Right ventricle myocardium inferior (tissue), 1 donor: ENCODE measurements around the gene TBX10. TPM values are rescaled to one million over a fixed set of nuclear protein-coding genes. Genes with fewer than 3 reads are reported as not detected.
"Not testable (repeated sequence)": the region's sequence is repeated elsewhere in the genome, so short reads cannot be mapped to it uniquely, and the experiment has no call there.

Experiments
- ATAC-seq: fragments of 200-7000 bp; cut with Tn5 transposase; one replicate; pipeline ENCODE4 v1.9.1; 2020; ENCODE audit warnings: mild to moderate bottlenecking, moderate library complexity
- DNase-seq: peaks from one replicate; pipeline ENCODE4 v3.0.0; 2021; ENCODE audit errors: missing footprints
- intact Hi-C: fragments of 100-400 bp; cut with DNase I; formaldehyde crosslinking; loops from one replicate; pipeline ENCODE4 v1.11.0; 2022
- total RNA-seq: library from RNA; stranded (reverse); fragmentation: NEBNext Ultra II Directional; extraction: Animal tissue kit (Norgen Biotek cat#: 25700); gene quantifications from one replicate; pipeline ENCODE4 v1.2.1, GENCODE V29; 2021
- donor health status: DM: no; HTN: yes; CAD: no; lungs with severe emphysema.

Gene TBX10
- total RNA-seq, 1 donor from 2014 or later: 0.41 TPM

GRCh38 chr11:67623795-67624194 lies 15.8 kb downstream of the TBX10 start:
- DNase-seq, intact Hi-C loops, ATAC-seq: not testable (repeated sequence)

DNA sequence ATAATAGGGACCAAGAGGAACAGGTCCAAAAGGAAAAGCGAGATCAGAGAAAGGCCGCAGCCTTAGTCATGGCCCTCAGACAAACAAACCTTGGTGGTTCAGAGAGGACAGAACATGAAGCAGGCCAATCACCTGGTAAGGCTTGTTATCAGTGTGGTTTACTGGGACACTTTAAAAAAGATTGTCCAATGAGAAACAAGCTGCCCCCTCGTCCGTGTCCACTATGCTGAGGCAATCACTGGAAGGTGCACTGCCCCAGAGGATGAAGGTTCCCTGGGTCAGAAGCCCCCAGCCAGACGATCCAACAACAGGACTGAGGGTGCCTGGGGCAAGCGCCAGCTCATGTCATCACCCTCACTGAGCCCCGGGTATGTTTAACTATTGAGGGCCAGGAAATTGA lies 16.7 kb downstream of the TBX10 start:
- intact Hi-C loops, ATAC-seq, DNase-seq: not testable (repeated sequence)

- intact Hi-C loops, ATAC-seq, DNase-seq: not testable (repeated sequence)
Observed at GRCh38 chr11:67621928-67622327, 17.6 kb downstream of the TBX10 start.

GRCh38 chr11:67620621-67621020 lies 18.9 kb downstream of the TBX10 start:
- ATAC-seq, DNase-seq: not testable (repeated sequence)

GRCh38 chr11:67619683-67620618 lies 19.6 kb downstream of the TBX10 start:
- DNase-seq, intact Hi-C loops, ATAC-seq: not testable (repeated sequence)

More at GRCh38 chr11:67620621-67621020, 18.9 kb downstream of the TBX10 start:
- intact Hi-C loops: not testable (repeated sequence)

DNA sequence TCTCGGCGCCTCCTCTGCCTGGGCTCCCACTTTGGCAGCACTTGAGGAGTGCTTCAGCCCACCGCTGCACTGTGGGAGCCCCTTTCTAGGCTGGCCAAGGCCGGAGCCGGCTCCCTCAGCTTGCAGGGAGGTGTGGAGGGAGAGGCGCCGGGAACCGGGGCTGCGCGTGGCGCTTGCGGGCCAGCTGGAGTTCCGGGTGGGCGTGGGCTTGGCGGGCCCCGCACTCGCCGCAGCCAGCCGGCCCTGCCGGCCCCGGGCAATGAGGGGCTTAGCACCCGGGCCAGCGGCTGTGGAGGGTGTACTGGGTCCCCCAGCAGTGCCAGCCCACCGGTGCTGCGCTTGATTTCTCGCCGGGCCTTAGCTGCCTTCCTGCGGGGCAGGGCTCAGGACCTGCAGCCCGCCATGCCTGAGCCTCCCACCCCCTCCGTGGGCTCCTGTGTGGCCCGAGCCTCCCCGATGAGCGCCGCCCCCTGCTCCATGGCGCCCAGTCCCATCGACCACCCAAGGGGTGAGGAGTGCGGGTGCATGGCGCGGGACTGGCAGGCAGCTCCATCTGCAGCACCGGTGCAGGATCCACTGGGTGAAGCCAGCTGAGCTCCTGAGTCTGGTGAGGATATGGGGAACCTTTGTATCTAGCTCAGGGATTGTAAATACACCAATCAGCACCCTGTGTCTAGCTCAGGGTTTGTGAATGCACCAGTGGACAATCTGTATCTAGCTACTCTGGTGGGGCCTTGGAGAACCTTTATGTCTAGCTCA lies 20.5 kb downstream of the TBX10 start:
- intact Hi-C loops, ATAC-seq, DNase-seq: not testable (repeated sequence)

DNA sequence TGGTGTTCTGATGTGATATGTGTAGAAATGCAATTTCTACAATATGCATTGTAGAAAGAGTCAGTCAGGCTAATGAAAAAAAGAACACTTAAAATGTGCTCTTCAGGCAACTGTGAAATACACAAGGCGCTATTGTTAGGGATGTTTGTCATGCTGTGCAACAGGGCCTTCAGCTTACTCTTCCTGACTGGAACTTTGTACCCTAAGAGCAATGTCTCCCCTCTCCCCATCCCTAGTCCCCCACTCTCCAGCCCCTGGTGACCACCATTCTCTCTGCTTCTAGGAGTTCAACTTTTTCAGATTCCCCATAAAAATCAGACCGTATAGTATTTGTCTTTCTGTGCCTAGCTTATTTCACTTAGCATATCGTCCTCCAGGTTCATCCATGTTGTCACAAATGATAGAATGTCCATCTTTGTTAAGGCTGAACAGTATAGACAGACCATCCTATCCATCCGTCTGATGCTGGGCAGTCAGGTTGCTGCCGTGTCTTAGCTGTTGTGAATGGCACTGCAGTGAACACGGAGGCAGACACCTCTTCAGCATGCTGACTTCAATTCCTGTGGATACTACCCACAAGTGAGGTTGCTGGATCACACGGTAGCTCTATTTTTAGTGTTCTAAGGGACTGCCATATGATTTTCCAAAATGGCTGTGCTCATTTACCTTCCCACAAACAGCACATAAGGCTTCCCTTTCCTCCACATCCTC lies 22.2 kb downstream of the TBX10 start:
- DNase-seq (no peak), ATAC-seq (peak; percentile 21)
- intact Hi-C loops: no loop called here

- no peak for DNase-seq
- peak; percentile 33 for ATAC-seq
- intact Hi-C loops: no loop called here
Observed at GRCh38 chr11:67616431-67617242, 22.9 kb downstream of the TBX10 start.

- peak; percentile 4 for ATAC-seq
Observed at GRCh38 chr11:67615728-67616430, 23.7 kb downstream of the TBX10 start.

DNA sequence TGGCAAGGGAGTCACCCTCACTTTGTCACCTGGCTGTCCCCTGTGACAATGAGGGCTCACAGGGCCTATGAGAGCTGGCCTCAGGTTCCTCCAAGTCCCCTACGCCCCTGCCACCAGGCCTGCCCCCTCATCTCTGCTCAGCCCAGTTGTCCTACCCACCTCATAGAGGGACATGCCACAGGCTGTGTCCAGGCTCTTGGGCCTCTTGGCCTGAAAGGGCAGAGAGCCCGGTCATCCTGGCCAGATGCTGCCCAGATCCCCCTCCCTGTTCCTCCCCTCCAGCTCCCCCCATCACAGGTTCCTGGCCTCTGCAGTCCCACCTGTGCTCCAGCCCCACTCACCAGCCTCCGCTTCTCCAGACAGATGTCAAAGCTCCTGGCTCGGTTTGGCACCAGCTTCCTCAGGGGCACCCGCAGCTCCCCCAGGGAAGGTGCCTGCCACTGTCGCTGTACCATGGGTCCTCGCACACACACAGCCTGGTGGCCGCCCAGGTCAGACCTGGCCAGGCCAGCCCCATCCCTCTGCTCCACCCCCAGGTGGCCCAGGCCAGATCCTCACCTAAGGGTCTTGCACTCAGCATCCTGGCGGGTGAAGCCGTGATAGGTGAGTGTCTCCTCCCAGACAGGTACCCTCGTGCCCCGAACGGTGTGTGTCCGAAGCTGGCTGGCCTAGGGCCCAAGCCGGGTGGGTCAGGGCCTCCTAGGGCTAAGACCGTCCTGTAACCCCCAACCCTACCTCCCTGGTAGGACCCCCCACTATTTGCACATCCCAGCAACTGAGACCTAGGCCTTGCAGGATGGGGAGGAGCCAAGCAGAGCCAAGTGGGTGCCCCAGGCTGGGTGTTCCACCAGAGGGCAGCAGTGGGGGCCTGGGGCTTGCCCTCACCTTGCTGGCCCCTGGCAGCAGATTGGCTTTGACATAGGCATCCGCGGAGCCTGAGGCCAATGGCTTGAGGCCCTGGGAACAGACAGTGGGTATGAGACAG lies 24.5 kb downstream of the TBX10 start:
- peak; percentile 35 for ATAC-seq
- intact Hi-C loops: no loop called here
- DNase-seq: no peak

More at GRCh38 chr11:67615728-67616430, 23.7 kb downstream of the TBX10 start:
- DNase-seq: no peak
- intact Hi-C loops: no loop called here

DNA sequence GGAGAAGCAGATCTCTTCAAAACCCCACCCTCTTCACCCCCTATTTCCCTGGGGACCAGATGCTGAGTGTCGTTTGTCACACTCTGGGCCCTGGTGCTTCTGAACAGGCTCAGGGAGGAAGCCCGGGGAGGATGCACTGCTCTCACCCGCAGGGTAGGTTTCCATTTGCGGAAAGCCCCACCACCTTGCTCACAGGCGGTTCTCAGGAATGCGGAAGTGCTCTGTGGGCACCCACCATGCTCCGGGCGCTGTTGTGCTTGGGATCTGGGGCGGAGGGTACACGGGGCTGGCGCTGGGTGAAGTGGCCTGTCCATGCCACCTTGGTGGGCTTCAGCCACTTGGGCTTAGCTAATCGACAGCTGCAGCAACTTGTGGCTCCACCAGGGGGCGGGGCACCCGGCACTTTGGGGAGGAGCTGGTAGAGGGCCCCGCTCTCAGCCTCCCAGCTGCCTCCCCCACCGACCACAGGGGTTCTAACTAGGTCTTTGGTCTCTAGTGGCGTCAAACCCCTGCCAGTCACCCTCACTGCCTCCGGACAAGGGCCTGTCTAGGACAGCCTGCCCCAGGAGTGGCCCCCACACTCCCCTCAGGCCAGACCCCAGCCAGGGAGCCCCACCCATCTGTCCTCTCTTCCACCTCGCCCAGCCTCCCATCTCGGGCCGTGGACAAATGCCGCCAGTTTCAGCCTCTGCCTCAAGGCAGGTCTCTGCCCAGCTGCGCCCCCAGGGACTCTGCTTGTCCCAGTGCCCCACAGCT lies 25.4 kb downstream of the TBX10 start:
- intact Hi-C loops: no loop called here
- DNase-seq: no peak
- ATAC-seq: peak; percentile 45

GRCh38 chr11:67613313-67613959 lies 26.1 kb downstream of the TBX10 start:
- DNase-seq: no peak
- intact Hi-C loops: no loop called here
- peak; percentile 6 for ATAC-seq

DNA sequence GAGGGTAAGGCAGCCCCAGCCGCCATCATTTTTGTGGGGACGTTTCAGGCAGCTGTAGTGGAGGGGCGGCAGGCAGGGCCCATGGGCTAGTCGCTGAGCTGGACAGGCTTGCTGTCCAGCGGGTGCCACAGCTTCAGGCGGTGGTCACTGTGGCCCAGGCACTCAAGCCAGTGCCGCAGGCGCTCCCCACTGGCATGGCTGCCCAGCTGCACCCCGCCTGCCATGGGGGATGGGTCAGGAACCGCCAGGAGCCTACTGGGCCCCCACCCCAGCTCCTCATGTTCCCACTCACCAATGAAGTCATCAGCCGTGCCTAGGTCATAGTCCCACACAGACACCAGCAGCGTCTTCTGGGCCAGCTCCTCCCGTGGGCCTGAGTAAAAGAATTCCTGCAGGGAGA lies 26.8 kb downstream of the TBX10 start:
- ATAC-seq (no peak), DNase-seq (no peak)
- intact Hi-C loops: no loop called here

- intact Hi-C loops: no loop called here
- ATAC-seq (no peak), DNase-seq (no peak)
Observed at GRCh38 chr11:67611704-67612587, 27.6 kb downstream of the TBX10 start.
